Subcutaneous adipose tissue (tissue), 4 donors: Measurements from ENCODE around the gene PTPRG. TPM values are rescaled to one million over a fixed set of nuclear protein-coding genes. Genes with fewer than 3 reads are reported as not detected.

Source experiments
- total RNA-seq, 4 donors: library from RNA; depleted of rRNA; stranded (reverse); fragments of >200 nt; gene quantifications; one replicate each; pipeline ENCODE4 v1.1.0, GENCODE V29; 2016
- TF ChIP-seq, protein P1 (sequence below): fragments of 450-650 bp; IDR thresholded peaks from one replicate; pipeline ENCODE4 v1.5.1; 2016; ENCODE audit warnings: low read depth, mild to moderate bottlenecking, control low read depth, antibody characterized with exemption, moderate library complexity

PTPRG gene
- total RNA-seq, 4 donors from 2014 or later = 115 to 164 (median 159) TPM

- TF ChIP-seq, protein P1, sequence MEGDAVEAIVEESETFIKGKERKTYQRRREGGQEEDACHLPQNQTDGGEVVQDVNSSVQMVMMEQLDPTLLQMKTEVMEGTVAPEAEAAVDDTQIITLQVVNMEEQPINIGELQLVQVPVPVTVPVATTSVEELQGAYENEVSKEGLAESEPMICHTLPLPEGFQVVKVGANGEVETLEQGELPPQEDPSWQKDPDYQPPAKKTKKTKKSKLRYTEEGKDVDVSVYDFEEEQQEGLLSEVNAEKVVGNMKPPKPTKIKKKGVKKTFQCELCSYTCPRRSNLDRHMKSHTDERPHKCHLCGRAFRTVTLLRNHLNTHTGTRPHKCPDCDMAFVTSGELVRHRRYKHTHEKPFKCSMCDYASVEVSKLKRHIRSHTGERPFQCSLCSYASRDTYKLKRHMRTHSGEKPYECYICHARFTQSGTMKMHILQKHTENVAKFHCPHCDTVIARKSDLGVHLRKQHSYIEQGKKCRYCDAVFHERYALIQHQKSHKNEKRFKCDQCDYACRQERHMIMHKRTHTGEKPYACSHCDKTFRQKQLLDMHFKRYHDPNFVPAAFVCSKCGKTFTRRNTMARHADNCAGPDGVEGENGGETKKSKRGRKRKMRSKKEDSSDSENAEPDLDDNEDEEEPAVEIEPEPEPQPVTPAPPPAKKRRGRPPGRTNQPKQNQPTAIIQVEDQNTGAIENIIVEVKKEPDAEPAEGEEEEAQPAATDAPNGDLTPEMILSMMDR = no peak
Measured at GRCh38 chr3:61593446-61594029, 32.2 kb downstream of the PTPRG start.

- TF ChIP-seq, protein P1 = no peak
Measured at GRCh38 chr3:61594144-61594963, 33.0 kb downstream of the PTPRG start.

DNA sequence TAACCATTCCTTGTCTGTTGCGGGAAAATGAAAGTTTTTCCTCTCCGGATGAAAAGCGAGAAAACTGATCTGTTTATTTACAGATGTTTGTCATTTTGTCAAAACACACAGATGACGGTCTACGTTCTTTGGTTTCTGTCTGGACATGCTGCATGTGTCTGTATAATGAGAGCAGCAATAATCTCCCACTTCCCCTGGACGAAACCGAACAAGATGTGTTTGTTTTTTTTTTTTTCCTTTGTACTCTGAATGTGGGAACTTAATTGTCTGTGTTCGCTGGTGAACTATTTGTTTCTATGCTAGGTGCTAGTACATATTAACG lies 33.6 kb downstream of the PTPRG start:
- TF ChIP-seq, protein P1 = no peak

GRCh38 chr3:61595288-61595687 lies 33.9 kb downstream of the PTPRG start:
- TF ChIP-seq, protein P1 = no peak

- TF ChIP-seq, protein P1 = no peak
Measured at GRCh38 chr3:61595826-61596225, 34.5 kb downstream of the PTPRG start.

- TF ChIP-seq, protein P1 = no peak
Measured at GRCh38 chr3:61597906-61598305, 36.5 kb downstream of the PTPRG start.

DNA sequence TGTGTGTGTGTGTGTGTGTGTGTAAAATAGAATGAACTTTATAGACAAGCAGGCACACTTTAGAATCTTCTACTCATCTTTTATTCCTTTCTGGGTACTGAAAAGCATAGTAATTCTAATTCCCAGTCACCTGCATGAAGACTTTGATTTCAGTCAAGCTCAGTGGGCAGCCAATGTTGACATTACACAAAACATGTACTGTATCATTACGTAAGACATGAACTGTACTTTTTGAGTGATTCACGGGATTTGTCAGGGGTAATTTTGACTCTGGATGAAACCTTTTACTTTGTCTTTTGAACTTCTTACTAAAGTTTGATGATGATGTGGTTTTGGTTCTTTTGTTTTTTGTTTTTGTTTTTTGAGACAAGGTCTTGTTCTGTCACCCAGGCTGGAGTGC lies 38.8 kb downstream of the PTPRG start:
- TF ChIP-seq, protein P1 = no peak
